Measurements from ENCODE around the gene ERVK3-1. TPM values are rescaled to one million over a fixed set of nuclear protein-coding genes. Genes with fewer than 3 reads are reported as not detected.

ERVK3-1 gene
- total and polyA plus RNA-seq, 2 of the 13 experiments (the other 11 are each of a cell fraction or from before 2014, with no cell fraction given), result 28.5 to 38.7 TPM

- peak; percentile 75 for TF ChIP-seq ZBTB38 (CRISPR knock-in tag; IDR thresholded peaks at IDR 0.05)
- no peak for TF ChIP-seq IRX3 (CRISPR knock-in tag; IDR thresholded peaks at IDR 0.05; ENCODE audit: borderline replicate concordance, low read depth)
- no peak for TF ChIP-seq ZNF720 (CRISPR knock-in tag; IDR thresholded peaks at IDR 0.05)
- peak; percentile 8; the same call in 1 of the 2 replicates for TF ChIP-seq GATAD2A (CRISPR knock-in tag; IDR thresholded peaks at IDR 0.05)
- TF ChIP-seq ZMYM3 (CRISPR knock-in tag; IDR thresholded peaks at IDR 0.05), result 0 out of 2 replicates have a peak, but pooled peaks have one; percentile 14
- TF ChIP-seq ZKSCAN5 (CRISPR knock-in tag; IDR thresholded peaks at IDR 0.05), result peak; percentile 55; the same call in 1 of the 2 replicates
- TF ChIP-seq HES4 (CRISPR knock-in tag; IDR thresholded peaks at IDR 0.05; ENCODE audit: borderline replicate concordance), result 0 out of 2 replicates have a peak, but pooled peaks have one; percentile 17
- TF ChIP-seq ATF5 (CRISPR knock-in tag; IDR thresholded peaks at IDR 0.05; ENCODE audit: low read depth), result 0 out of 2 replicates have a peak, but pooled peaks have one; percentile 24
- TF ChIP-seq EED (CRISPR knock-in tag; IDR thresholded peaks at IDR 0.05), result peak; percentile 65; the same call in 1 of the 2 replicates
- no peak for TF ChIP-seq ZNF75D (CRISPR knock-in tag; IDR thresholded peaks at IDR 0.05; ENCODE audit: borderline replicate concordance)
- TF ChIP-seq SAFB2 (CRISPR knock-in tag; IDR thresholded peaks at IDR 0.05; ENCODE audit: borderline replicate concordance, low read depth), result 0 out of 2 replicates have a peak, but pooled peaks have one; percentile 39
- TF ChIP-seq ZNF280D (CRISPR knock-in tag; IDR thresholded peaks at IDR 0.05), result peak; percentile 87; the same call in 1 of the 2 replicates
- 0 out of 2 replicates have a peak, but pooled peaks have one; percentile 28 for TF ChIP-seq NR0B2 (CRISPR knock-in tag; IDR thresholded peaks at IDR 0.05)
- peak; percentile 56; the same call in 1 of the 2 replicates for TF ChIP-seq KDM4B (CRISPR knock-in tag; IDR thresholded peaks at IDR 0.05)
- 0 out of 2 replicates have a peak, but pooled peaks have one; percentile 32 for TF ChIP-seq AKAP8 (CRISPR knock-in tag; IDR thresholded peaks at IDR 0.05)
- peak; percentile 69; the same call in 1 of the 2 replicates for TF ChIP-seq TFDP1 (CRISPR knock-in tag; IDR thresholded peaks at IDR 0.05; ENCODE audit: borderline replicate concordance)
- TF ChIP-seq ZNF772 (CRISPR knock-in tag; IDR thresholded peaks at IDR 0.05), result 0 out of 2 replicates have a peak, but pooled peaks have one; percentile 44
- TF ChIP-seq SNAI1 (CRISPR knock-in tag; IDR thresholded peaks at IDR 0.05; ENCODE audit: borderline replicate concordance), result 0 out of 2 replicates have a peak, but pooled peaks have one; percentile 22
- peak; percentile 10; the same call in 1 of the 2 replicates for TF ChIP-seq ZNF12 (CRISPR knock-in tag; IDR thresholded peaks at IDR 0.05)
- TF ChIP-seq ZNF777 (CRISPR knock-in tag; IDR thresholded peaks at IDR 0.05), result peak; percentile 97
- TF ChIP-seq ZNF790 (CRISPR knock-in tag; IDR thresholded peaks at IDR 0.05; ENCODE audit: borderline replicate concordance), result no peak
- no peak for TF ChIP-seq ZMYM2 (CRISPR knock-in tag; IDR thresholded peaks at IDR 0.05)
- TF ChIP-seq TRAFD1 (CRISPR knock-in tag; IDR thresholded peaks at IDR 0.05; ENCODE audit: borderline replicate concordance), result no peak
Observed at GRCh38 chr19:58361900-58362271, 56.7 kb downstream of the ERVK3-1 start (continued).
